ENCODE data around the gene PCNP.
"Not testable (repeated sequence)": the region's sequence is repeated elsewhere in the genome, so short reads cannot be mapped to it uniquely, and the experiment has no call there.

The PCNP gene

DNA sequence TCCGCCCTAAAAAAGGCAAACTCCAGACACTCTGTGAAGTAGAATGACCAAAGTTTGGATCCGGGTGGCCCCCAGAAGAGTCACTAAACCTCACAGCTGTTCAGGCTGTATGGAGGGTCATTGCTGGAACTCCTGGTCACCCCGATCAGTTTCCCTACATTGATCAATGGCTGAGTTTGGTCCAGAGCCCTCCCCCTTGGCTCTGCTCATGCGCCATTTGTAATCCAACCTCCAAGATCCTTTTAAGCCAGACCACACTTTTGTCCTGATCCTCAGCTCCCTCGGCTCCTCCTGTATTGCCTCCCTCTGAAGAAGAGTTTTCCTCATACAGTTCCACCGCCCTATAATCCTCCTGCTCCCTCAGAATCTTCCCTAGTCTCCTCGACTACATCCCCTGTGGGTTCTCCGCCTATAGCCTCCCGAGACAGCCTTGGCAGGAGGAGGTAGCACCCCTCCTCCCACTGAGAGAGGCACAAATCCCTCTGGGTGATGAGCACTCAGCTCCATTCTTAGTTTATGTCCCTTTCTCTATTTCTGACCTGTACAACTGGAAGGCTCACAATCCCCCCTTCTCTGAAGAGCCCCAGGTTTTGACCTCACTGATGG lies 60.7 kb downstream of the PCNP start:
- no peak for DNase-seq

DNA sequence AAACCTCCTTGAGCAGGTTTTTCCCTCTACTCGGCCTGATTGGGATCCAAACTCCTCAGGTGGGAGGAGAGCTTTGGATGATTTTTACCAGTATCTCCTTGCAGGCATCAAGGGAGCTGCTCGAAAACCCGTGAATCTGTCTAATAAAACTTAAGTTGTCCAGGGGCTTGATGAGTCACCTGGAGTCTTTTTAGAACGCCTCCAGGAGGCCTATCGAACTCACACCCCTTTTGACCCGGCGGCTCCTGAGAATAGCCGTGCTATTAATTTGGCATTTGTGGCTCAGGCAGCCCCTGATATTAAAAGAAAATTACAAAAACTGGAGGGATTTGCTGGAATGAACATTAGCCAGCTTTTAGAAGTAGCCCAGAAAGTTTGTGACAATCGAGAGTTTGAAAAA lies 61.4 kb downstream of the PCNP start:
- DNase-seq = no peak

DNA sequence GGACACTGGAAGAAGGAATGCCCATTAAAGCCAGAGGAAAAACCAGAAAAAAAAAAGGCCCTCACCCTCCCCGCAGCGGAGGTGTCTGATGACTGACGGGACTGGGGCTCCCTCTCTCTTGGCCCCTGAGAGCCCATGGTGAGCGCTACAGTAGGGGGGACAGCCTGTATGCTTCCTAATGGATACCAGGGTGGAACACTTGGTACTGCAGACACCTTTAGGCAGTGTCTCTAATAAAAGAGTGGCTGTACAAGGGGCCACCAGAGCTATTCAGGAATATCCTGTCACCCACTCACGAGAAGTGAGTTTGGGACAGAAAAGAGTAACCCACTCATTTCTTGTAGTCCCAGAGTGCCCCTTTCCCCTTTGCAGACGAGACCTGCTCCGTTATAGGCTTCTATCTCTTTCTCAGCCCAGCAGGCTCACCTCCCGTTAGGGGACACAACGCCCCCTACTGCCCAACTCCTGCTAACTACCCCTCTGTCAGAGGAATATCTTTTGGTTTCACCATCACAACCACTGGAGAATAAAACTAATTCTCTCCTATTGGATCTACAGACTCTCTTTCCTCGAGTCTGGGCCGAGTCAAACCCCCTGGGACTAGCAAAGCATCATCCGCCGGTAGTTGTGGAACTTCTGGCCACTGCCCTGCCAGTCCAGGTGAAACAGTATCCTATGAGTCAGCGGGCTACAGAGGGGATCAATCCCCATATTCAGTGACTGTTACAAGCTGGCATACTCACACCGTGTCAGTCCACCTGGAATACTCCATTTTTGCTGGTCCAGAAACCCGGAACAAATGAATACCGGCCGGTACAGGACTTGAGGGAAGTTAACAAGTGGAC lies 62.2 kb downstream of the PCNP start:
- DNase-seq = peak; percentile 43

DNA sequence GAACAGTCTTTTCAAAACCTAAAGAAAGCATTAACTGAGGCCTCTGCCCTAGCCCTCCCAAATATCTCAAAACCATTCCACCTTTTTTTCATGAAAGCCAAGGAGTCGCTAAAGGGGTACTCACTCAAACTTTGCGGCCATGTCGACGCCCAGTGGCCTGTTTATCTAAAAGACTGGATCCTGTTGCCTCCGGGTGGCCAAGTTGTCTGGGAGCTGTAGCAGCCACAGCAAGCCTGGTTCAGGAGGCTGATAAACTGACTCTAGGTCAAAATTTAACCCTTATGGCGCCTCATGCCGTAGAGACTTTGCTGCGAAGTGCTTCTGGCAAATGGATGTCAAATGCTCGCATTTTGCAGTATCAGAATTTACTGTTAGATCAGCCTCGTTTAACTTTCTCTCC lies 63.5 kb downstream of the PCNP start:
- no peak for DNase-seq

DNA sequence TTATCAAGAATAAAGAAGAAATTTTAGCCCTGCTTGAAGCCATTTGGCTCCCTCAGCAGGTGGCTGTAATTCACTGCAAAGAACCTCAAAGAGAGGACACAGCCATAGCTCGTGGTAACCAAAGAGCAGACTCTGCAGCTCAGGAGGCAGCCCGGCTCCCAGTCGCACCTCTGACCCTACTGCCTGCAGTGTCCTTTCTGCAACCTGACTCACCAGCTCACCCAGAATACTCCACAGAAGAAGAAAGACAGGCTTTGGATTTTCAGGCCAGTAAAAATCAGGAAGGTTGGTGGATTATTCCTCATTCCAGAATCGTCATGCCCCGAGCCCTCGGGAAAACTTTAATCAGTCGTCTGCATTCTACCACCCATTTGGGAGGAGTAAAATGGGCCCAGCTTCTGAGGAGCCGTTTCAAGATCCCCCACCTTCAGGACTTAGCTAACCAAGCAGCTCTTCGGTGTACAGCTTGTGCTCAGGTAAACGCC lies 64.3 kb downstream of the PCNP start:
- no peak for DNase-seq

DNA sequence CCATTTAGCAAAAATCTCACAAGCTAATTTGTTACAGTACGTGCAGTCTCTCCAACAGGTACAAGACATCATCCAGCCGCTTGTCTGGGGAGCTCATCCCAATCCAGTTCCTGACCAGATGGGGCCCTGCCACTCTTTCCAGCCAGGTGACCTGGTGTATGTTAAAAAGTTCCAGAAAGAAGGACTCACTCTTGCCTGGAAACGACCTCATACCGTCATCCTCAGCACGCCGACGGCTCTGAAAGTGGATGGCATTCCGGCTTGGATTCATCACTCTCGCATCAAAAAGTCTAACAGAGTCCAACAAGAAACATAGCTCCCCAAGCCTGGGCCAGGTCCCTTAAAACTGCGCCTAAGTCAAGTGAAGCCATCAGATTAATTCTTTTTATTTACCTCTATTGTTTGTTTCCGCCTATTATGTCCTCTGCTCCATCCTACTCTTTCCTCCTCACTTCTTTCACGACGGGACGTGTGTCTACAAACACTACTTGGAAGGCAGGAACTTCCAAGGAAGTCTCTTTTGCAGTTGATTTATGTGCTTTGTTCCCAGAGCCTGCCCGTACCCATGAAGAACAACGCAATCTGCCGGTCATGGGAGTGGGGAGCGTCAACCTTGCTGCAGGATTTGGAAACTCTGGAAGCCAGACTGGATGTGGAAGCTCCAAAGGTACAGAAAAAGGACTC lies 65.4 kb downstream of the PCNP start:
- no peak for DNase-seq

DNA sequence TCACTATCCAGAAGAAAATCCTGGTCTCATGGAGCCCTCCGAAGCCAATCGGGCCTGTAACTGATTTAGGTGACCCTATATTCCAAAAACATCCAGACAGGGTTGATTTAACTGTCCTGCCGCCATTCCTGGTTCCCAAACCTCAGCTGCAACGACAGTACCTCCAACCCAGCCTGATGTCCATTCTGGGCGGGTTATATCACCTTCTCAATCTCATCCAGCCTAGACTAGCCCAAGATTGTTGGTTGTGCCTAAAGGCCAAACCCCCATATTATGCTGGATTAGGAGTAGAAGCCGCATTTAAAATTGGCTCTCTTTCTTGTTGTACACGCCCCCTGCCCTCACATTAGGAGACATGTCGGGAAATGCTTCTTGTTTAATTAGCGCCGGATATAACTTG lies 66.3 kb downstream of the PCNP start:
- no peak for DNase-seq

DNA sequence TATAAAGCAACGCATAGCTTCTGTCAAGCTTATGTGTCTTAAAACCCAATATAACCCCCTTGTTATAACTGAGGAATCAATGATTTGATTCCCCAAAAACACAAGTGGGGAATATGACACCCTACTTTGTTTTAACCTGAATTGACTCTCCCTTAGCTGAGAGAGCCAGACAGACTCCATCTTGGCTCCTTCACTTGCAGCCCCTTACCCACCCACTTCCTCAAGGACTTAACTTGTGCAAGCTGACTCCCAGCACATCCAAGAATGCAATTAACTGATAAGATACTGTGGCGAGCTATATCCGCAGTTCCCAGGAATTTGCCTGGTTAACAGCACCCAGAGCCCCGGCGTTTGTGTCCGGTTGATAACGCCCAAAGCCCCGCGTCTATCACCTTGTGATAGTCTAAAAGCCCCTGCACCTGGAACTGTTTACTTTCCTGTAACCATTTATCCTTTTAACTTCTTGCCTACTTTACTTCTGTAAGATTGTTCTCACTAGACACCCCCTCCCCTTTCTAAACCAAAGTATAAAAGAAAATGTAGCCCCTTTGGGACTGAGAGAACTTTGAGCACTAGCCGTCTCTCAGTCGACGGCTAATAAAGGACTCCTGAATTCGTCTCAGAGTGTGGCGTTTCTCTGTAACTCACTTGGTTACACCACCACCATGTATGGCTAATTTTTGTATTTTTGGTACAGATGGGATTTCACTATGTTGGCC lies 67.6 kb downstream of the PCNP start:
- DNase-seq = not testable (repeated sequence)

DNA sequence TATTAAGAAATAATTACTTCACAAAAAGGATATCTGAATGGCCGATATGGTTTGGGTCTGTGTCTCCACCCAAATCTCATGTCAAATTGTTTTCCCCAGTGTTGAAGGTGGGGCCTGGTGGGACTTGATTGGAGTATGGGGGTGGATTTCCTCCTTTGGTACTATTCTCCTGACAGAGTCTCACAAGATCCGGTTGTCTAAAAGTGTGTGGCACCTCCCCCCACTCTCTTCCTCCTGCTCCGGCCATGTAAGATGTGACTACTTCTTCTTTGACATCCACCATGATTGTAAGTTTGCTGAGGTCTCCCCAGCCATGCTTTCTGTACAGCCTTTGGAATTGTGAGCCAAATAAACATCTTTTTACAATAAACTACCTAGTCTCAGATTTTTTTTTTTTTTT lies 68.5 kb downstream of the PCNP start:
- DNase-seq = no peak

DNA sequence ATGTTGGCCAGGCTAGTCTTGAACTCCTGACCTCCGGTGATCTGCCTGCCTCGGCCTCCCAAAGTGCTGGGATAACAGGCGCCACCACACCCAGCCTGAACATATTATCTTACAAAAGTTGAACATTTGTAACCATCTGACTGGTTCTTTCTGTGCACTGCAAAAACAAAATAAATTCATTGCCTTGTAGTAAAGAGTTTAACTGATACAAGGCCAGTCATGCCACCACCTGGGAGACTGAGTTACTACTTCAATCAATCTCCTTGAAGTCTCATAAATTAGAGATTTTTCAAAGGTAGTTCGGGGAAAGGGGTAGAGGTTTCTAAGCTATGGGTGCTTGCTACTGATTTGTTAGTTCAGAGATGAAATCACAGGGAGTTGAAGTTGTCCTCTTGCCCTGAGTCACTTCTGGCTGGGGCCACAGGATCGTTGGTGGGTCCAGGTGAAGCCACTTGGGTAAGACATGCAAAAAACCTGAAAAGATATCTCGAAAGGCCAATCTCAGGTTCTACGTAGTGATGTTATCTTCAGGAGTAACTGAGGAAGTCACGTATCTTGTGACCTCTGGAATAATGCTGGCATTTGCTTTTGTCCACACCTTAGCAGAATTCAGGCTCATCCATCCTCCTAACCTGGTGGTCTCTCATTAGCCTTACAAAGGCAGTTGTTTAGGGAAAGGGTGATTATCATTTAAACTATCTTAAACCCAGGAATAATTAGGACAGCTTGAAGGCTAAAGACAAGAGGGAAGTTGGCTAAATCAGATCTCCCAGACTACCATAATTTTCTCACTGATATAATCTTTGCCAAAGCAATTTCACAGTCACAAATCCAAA lies 69.2 kb downstream of the PCNP start:
- no peak for DNase-seq
